ENCODE results near the gene NEURL3. TPM values are rescaled to one million over a fixed set of nuclear protein-coding genes. Genes with fewer than 3 reads are reported as not detected.

Gene NEURL3
- total RNA-seq, 1 donor from 2014 or later: not detected

DNA sequence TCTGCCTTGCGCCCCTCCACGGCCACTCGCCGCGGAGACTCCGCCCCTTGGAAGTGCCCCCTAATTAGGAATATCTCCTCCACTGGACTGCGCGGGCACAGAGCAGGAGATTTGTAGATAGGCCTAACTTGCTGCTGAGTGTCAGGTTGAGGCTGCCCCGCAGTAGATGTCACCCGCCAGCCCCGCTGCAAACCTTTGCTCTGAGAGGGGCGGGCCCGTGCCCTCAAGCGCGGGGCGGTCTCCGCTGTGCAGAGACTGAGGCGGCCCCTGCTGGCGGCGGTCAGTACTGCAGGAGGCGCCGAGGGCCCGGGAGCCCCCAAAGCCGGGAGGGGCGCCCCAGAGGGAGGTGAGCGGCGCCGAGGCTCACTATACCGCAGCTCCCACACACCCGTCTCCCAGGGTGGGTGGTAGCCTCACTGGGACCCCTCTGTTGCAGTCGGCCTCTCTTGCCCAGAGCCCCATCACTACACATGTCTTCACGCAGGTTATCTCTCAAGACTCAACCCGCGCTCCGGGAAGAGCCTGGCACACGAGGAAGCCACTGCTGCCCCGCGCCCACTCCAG lies 2.9 kb upstream of the NEURL3 start:
- Mint-ChIP-seq H3K27me3 (ENCODE audit: unreplicated experiment) (peaks cover 1% of the 10 kb centered on the region), H3K36me3 (ENCODE audit: unreplicated experiment) (no peaks in the 10 kb centered on the region), H3K4me3 (ENCODE audit: unreplicated experiment) (no peak overlapping the region), H3K9me3 (ENCODE audit: unreplicated experiment) (peaks cover 8% of the 10 kb centered on the region), H3K4me1 (ENCODE audit: low read depth, unreplicated experiment) (peaks cover 5% of the 10 kb centered on the region), H3K27ac (ENCODE audit: unreplicated experiment) (no peak overlapping the region)
- peak; percentile 87 for DNase-seq
- TF ChIP-seq, protein P1, sequence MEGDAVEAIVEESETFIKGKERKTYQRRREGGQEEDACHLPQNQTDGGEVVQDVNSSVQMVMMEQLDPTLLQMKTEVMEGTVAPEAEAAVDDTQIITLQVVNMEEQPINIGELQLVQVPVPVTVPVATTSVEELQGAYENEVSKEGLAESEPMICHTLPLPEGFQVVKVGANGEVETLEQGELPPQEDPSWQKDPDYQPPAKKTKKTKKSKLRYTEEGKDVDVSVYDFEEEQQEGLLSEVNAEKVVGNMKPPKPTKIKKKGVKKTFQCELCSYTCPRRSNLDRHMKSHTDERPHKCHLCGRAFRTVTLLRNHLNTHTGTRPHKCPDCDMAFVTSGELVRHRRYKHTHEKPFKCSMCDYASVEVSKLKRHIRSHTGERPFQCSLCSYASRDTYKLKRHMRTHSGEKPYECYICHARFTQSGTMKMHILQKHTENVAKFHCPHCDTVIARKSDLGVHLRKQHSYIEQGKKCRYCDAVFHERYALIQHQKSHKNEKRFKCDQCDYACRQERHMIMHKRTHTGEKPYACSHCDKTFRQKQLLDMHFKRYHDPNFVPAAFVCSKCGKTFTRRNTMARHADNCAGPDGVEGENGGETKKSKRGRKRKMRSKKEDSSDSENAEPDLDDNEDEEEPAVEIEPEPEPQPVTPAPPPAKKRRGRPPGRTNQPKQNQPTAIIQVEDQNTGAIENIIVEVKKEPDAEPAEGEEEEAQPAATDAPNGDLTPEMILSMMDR (IDR thresholded peaks at IDR 0.05; ENCODE audit: partially characterized antibody, unreplicated experiment): peak; percentile 100

DNA sequence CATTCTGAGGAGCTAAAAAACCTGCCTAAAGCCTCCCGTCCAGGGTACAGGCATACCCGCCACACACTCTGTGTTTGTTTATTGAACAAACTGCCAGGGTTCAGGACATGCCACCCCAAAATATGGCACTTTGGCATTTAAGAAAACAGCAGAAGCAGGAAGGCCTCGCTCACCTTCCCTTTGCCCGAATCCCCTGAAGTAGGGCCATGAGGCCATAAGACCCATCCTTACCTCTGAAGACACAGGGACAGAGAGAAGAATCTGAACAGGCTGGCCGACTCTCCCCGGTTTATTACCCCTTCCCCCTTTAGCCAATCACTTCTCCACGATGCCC lies 1.7 kb upstream of the NEURL3 start:
- Mint-ChIP-seq H3K9me3 (ENCODE audit: unreplicated experiment) (peaks cover 6% of the 10 kb centered on the region), H3K4me3 (ENCODE audit: unreplicated experiment) (no peak overlapping the region), H3K27me3 (ENCODE audit: unreplicated experiment) (peaks cover 1% of the 10 kb centered on the region), H3K4me1 (ENCODE audit: low read depth, unreplicated experiment) (peaks cover 5% of the 10 kb centered on the region), H3K36me3 (ENCODE audit: unreplicated experiment) (no peaks in the 10 kb centered on the region), H3K27ac (ENCODE audit: unreplicated experiment) (no peak overlapping the region)
- TF ChIP-seq, protein P1 (IDR thresholded peaks at IDR 0.05; ENCODE audit: partially characterized antibody, unreplicated experiment): no peak
- DNase-seq: no peak

DNA sequence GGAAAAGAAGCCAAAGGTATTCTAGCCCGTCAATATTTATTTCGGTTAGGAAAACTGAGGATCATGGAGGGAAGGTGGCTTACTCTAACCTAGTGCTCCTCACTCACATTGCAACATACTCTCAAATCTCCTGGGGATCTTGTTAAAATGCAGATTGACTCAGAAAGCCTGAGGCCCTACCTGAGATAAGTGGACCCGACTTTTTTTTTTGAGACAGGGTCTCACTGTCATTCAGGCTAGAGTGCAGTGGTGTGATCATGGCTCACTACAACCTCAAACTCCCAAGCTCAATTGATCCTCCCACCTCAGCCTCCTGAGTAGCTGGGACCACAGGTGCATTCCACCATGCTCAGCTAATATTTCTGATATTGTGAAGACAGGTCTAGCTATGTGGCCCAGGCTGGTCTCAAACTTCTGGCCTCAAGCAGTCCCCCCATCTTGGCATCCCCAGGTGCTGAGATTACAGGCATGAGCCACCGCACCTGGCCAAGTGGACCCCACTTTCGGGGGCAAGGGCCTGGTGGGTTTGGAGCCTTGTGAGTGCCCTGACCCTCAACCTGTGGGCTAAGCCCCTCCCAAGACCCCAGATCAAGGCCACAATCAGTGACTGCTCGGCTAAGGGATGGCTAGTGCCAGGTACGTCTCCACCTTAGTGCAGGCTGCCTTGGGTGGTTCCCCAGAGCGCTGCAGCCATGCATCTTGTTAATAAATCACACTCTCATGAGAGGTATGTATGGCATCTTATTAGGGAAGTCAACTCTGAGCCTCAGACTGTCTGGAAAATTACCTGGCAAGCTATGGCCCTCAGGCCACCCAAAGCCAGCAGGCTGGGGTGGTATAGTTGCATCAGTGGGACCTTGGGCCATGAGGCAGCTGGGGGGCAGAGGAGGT lies 1.1 kb upstream of the NEURL3 start:
- peaks cover 6% of the 10 kb centered on the region for H3K9me3 Mint-ChIP-seq (ENCODE audit: unreplicated experiment)
- no peak overlapping the region for H3K4me3 Mint-ChIP-seq (ENCODE audit: unreplicated experiment)
- H3K27me3 Mint-ChIP-seq (ENCODE audit: unreplicated experiment): peaks cover 1% of the 10 kb centered on the region
- H3K36me3 Mint-ChIP-seq (ENCODE audit: unreplicated experiment): no peaks in the 10 kb centered on the region
- TF ChIP-seq, protein P1 (IDR thresholded peaks at IDR 0.05; ENCODE audit: partially characterized antibody, unreplicated experiment): no peak
- DNase-seq: no peak
- peaks cover 5% of the 10 kb centered on the region for H3K4me1 Mint-ChIP-seq (ENCODE audit: low read depth, unreplicated experiment)
- H3K27ac Mint-ChIP-seq (ENCODE audit: unreplicated experiment): no peak overlapping the region

DNA sequence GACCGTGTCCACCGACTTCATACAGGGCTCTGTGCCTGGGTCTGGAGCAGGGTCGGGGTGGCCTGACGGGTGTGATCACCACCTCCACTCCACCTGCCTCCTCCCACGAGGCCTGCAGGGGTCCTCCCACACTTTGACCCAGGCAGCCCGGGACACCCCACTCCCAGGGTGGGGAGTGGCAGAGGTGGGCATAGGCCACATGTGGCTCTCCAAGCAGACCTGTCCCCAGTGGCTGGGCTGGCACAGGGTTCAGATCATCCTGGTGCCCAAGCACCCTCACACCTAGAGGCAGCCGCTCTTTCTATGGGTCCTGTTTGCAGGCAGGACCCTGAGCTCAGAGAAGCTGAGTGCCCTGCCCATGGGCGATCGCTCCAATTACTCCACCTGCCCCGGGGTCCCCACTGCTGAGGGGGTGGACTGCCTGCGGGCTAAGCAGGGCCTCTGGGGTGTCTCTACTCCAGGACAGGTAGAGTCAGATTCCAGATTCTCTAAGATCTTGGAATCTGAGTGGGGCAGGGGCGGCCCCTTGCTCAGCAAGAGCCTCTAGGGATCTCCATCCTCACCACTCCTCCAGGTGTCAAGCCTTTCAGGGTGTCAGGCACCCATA lies 1.4 kb downstream of the NEURL3 start:
- Mint-ChIP-seq H3K36me3 (ENCODE audit: unreplicated experiment) (no peaks in the 10 kb centered on the region), H3K4me1 (ENCODE audit: low read depth, unreplicated experiment) (no peaks in the 10 kb centered on the region), H3K27ac (ENCODE audit: unreplicated experiment) (no peak overlapping the region), H3K27me3 (ENCODE audit: unreplicated experiment) (peaks cover 6% of the 10 kb centered on the region), H3K4me3 (ENCODE audit: unreplicated experiment) (no peak overlapping the region), H3K9me3 (ENCODE audit: unreplicated experiment) (peaks cover 2% of the 10 kb centered on the region)
- TF ChIP-seq, protein P1 (IDR thresholded peaks at IDR 0.05; ENCODE audit: partially characterized antibody, unreplicated experiment): no peak
- DNase-seq: no peak
